ENCODE data around the gene GTF2H1. TPM values are rescaled to one million over a fixed set of nuclear protein-coding genes. Genes with fewer than 3 reads are reported as not detected.

Gene GTF2H1
- total RNA-seq, 1 experiment from 2014 or later = 53.7 TPM

DNA sequence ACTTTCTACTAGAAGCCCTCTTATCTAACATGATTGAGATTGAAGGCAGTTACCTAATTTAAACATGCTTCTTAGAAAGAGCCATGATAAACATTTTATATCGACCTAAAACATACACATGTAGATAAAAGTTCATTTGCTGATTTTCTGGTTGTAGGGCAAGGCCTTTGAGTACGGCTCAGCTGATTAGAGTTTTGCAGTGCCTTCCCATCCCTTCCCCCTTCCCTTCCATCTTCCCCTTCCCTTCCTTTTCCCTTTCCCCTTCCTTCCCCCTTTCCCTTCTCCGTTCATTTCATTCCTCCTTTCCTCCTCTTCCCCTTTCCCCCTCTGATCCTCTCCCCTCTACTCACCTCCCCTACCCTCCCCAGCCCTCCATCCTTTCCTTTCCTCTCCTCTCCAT lies 94.1 kb downstream of the GTF2H1 start:
- no peak for DNase-seq (ENCODE audit: extremely low read depth, low read depth)

Small RNA genes within 50 kb of the gene (small RNA-seq; reads per million reads assigned to genes)
- gene MIR3159 = 0.02 to 0.29 reads per million in 2 experiments

Other genes starting within 250 kb of the GTF2H1 start
- gene SAAL1, start 216.5 kb upstream of the GTF2H1 start, total RNA-seq (2014; rRNA removed; shearing (Covaris generic)) = 19.5 and 23.4 TPM in 2 replicates
- 0.23 and 0.57 TPM in 2 replicates for gene MRGPRX3, start 190.0 kb upstream of the GTF2H1 start, total RNA-seq (2014; rRNA removed; shearing (Covaris generic))
- gene MRGPRX4, start 149.7 kb upstream of the GTF2H1 start, total RNA-seq (2014; rRNA removed; shearing (Covaris generic)) = not detected in 2 replicates
- not detected in 2 replicates for gene SAA4, start 85.8 kb upstream of the GTF2H1 start, total RNA-seq (2014; rRNA removed; shearing (Covaris generic))
- not detected in 2 replicates for gene SAA2, start 73.9 kb upstream of the GTF2H1 start, total RNA-seq (2014; rRNA removed; shearing (Covaris generic))
- gene SAA1, start 56.3 kb upstream of the GTF2H1 start, total RNA-seq (2014; rRNA removed; shearing (Covaris generic)) = not detected in 2 replicates
- gene HPS5, start 427 bp upstream of the GTF2H1 start, total RNA-seq (2014; rRNA removed; shearing (Covaris generic)) = 23.8 and 25.9 TPM in 2 replicates
- gene LDHA, start 72.0 kb downstream of the GTF2H1 start, total RNA-seq (2014; rRNA removed; shearing (Covaris generic)) = 1,096 and 1,253 TPM in 2 replicates
- 0.62 and 0.75 TPM in 2 replicates for gene LDHC, start 89.8 kb downstream of the GTF2H1 start, total RNA-seq (2014; rRNA removed; shearing (Covaris generic))
- not detected in 2 replicates for gene LDHAL6A, start 133.3 kb downstream of the GTF2H1 start, total RNA-seq (2014; rRNA removed; shearing (Covaris generic))
- 93.9 and 104 TPM in 2 replicates for gene TSG101, start 204.4 kb downstream of the GTF2H1 start, total RNA-seq (2014; rRNA removed; shearing (Covaris generic))

All from NCI-H460 (cell line).